Measurements from ENCODE around the gene SOX15.

DNA sequence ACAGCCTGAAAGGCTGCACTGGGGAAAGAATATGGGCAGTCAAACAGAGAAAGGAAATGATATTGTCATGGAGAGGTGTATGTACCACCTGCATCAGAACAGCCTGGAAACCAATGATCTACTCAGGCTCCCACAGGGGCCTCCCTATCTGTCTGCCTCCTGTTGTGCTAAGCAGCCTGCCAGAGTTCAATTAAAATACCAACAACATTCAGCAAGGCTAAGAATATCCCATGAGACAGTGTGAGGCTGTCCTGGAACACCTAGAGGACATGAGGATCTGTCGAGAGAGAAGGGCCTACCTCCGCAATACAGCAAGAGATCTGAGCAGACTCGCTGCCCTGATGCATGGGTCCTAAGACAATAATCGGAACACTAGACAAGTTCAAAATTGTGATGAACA is 16.4 kb upstream of the SOX15 start:
- TF ChIP-seq CHD1 (IDR thresholded peaks at IDR 0.05; ENCODE audit: low read depth, low read length), result no peak
- no peak for TF ChIP-seq POLR2A (IDR thresholded peaks at IDR 0.05; ENCODE audit: low read depth, low read length)
- TF ChIP-seq CTCF (conservative IDR thresholded peaks at IDR 0.05; ENCODE audit: low read depth, low read length), result no peak
- TF ChIP-seq RAD21 (IDR thresholded peaks at IDR 0.05; ENCODE audit: low read length), result no peak
- TF ChIP-seq CEBPB (IDR thresholded peaks at IDR 0.05; ENCODE audit: low read depth, low read length), result no peak
- no peak for TF ChIP-seq NFE2L2 (IDR thresholded peaks at IDR 0.05; ENCODE audit: low read depth, low read length)
